Endothelial cell of umbilical vein (primary cell): ENCODE data around the gene MARVELD1.

ENCODE experiments used
- EZH2 ChIP-seq: IDR thresholded peaks from 2 replicates; pipeline ENCODE4 v1.6.1; 2012; ENCODE audit warnings: borderline replicate concordance, low read depth, mild to moderate bottlenecking, moderate library complexity, low read length, inconsistent platforms; ENCODE audit not compliant: severe bottlenecking
- FOS ChIP-seq: IDR thresholded peaks from 2 replicates; pipeline ENCODE4 v1.6.1; 2011; ENCODE audit warnings: mild to moderate bottlenecking, low read length, moderate library complexity, borderline replicate concordance; ENCODE audit not compliant: insufficient read depth
- GATA2 ChIP-seq: IDR thresholded peaks from 2 replicates; pipeline ENCODE4 v1.7.0; 2011; ENCODE audit warnings: low read depth, mild to moderate bottlenecking, moderate library complexity, mixed read lengths, low read length; ENCODE audit not compliant: insufficient read length, insufficient read depth
- JUN ChIP-seq: IDR thresholded peaks from 2 replicates; pipeline ENCODE4 v1.6.1; 2011; ENCODE audit warnings: borderline replicate concordance, low read depth; ENCODE audit not compliant: insufficient read length, insufficient read depth
- MYC ChIP-seq: IDR thresholded peaks from one replicate; pipeline ENCODE4 v1.6.1; 2011; ENCODE audit warnings: mild to moderate bottlenecking, low read depth, low read length
- POLR2A ChIP-seq: IDR thresholded peaks from 2 replicates; pipeline ENCODE4 v1.6.1; 2012; ENCODE audit warnings: low read depth, mild to moderate bottlenecking, control low read depth, low read length
- POLR2AphosphoS5 ChIP-seq: IDR thresholded peaks from 2 replicates; pipeline ENCODE4 v1.6.1; 2012; ENCODE audit warnings: low read depth, mild to moderate bottlenecking, control low read depth, low read length, moderate library complexity; ENCODE audit not compliant: insufficient read depth
- TF ChIP-seq, protein P1 (sequence below), 2 donors: IDR thresholded peaks; 1 replicate in 1 of 2; 2 replicates in 1 of 2; pipeline ENCODE4 v1.5.1; 2011; ENCODE audit warnings: low read length in 2 of 2, mild to moderate bottlenecking in 2 of 2, moderate library complexity in 2 of 2, control low read depth in 1 of 2, inconsistent platforms in 1 of 2, low read depth in 1 of 2; ENCODE audit not compliant: insufficient read depth in 1 of 2; ENCODE audit errors: extremely low read depth in 1 of 2
- TF ChIP-seq, protein P2 (sequence below): IDR thresholded peaks from 2 replicates; pipeline ENCODE4 v1.6.1; 2011; ENCODE audit not compliant: insufficient read depth, insufficient read length

DNA sequence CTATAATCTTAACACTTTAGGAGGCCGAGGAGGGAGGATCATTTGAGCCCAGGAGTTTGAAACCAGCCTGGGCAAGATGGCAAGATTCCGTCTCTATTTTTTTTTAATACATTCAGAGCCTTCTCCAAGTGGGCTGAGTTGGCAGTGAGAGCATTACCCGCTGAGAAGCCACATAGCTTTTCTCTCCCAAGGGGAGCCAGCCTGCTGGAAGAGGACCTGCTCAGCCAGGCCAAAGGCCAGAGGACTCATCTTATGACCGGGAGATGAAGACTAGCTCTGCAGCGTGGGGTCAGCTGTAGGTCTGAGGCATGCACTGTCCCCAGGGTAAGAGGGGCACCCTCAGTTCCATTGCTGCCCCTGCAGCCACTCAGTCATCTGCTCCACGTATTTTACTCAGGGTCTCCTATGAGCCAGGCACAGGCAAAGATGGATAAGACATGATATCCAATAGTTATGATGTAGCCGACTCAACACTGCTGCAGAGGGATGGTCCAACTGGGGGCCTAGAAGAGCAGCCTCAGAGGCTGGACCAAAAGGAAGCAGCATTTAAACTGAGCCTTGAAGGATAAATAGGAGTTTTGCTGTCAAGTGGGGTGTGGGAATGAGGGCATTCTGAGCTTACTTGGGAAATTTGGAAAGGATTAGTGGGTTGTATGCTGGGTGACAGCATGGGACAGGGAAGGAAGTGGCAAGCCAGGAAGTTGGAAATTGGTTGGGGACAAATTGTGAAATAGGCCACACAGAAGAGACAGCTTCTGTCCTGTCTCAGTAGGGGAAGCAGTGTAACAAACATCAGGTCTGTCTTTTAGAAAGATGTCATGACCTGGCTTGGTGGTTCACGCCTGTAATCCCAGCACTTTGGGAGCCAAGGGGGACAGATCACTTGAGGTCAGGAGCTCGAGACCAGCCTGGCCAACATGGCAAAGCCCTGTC, 1.6 kb upstream of the MARVELD1 start:
- TF ChIP-seq, protein P1, sequence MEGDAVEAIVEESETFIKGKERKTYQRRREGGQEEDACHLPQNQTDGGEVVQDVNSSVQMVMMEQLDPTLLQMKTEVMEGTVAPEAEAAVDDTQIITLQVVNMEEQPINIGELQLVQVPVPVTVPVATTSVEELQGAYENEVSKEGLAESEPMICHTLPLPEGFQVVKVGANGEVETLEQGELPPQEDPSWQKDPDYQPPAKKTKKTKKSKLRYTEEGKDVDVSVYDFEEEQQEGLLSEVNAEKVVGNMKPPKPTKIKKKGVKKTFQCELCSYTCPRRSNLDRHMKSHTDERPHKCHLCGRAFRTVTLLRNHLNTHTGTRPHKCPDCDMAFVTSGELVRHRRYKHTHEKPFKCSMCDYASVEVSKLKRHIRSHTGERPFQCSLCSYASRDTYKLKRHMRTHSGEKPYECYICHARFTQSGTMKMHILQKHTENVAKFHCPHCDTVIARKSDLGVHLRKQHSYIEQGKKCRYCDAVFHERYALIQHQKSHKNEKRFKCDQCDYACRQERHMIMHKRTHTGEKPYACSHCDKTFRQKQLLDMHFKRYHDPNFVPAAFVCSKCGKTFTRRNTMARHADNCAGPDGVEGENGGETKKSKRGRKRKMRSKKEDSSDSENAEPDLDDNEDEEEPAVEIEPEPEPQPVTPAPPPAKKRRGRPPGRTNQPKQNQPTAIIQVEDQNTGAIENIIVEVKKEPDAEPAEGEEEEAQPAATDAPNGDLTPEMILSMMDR (IDR thresholded peaks at IDR 0.05; ENCODE audit: extremely low read depth in 1 of 2, insufficient read depth in 1 of 2, low read depth in 1 of 2, low read length in 2 of 2): no peak
- no peak for TF ChIP-seq POLR2A
- TF ChIP-seq JUN: no peak
- TF ChIP-seq EZH2: no peak
- TF ChIP-seq GATA2: no peak
- no peak for TF ChIP-seq POLR2AphosphoS5
- TF ChIP-seq, protein P2, sequence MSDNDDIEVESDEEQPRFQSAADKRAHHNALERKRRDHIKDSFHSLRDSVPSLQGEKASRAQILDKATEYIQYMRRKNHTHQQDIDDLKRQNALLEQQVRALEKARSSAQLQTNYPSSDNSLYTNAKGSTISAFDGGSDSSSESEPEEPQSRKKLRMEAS: no peak
- no peak for TF ChIP-seq MYC
- TF ChIP-seq FOS: no peak
